ENCODE measurements around the gene FHOD3. TPM values are rescaled to one million over a fixed set of nuclear protein-coding genes. Genes with fewer than 3 reads are reported as not detected.

The FHOD3 gene
- total RNA-seq, 1 experiment from 2014 or later: 2.9 TPM

DNA sequence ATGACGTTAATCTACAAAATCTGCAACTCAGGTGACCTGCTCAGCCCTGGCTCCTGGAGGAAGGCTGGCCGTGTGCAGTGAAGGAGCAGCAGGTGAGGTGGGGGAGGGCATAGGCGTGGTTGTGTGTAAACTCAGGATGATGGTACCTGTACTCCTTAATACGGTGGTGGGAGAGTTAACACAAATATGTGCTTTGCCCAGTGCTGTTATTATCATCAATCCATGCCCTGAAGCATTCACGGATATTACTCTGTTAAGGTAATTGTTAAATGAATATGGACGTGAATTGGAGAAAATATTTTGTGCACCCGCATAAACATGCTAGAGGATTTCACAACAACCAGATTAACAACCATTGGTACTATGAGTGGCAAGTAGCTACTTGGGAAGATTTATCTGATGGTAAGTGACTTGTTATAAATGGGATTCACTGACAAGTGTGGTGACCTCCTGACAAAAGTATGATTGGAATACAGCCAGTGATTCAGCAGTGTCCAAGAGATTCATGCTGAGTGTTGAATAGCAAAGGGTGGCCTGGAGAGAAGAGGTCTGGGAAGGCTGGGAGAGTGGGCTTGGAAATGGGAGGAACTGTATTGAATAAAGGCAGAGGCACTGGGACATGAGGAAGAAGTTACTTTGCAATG, 337.2 kb downstream of the FHOD3 start:
- CTCF ChIA-PET: no interaction called here
- DNase-seq: no peak
- BruUV-seq (replicated peaks): no TSS peak
- Mint-ChIP-seq H3K9me3 (ENCODE audit: low read depth, unreplicated experiment) (no peaks in the 10 kb centered on the region), H3K27ac (ENCODE audit: unreplicated experiment) (no peak overlapping the region), H3K4me1 (ENCODE audit: low read depth, unreplicated experiment) (peaks cover 9% of the 10 kb centered on the region), H3K4me3 (ENCODE audit: low read depth, unreplicated experiment) (no peak overlapping the region), H3K36me3 (ENCODE audit: insufficient read depth, unreplicated experiment) (no peaks in the 10 kb centered on the region), H3K27me3 (ENCODE audit: unreplicated experiment) (peaks cover 8% of the 10 kb centered on the region)
- TF ChIP-seq, protein P1, sequence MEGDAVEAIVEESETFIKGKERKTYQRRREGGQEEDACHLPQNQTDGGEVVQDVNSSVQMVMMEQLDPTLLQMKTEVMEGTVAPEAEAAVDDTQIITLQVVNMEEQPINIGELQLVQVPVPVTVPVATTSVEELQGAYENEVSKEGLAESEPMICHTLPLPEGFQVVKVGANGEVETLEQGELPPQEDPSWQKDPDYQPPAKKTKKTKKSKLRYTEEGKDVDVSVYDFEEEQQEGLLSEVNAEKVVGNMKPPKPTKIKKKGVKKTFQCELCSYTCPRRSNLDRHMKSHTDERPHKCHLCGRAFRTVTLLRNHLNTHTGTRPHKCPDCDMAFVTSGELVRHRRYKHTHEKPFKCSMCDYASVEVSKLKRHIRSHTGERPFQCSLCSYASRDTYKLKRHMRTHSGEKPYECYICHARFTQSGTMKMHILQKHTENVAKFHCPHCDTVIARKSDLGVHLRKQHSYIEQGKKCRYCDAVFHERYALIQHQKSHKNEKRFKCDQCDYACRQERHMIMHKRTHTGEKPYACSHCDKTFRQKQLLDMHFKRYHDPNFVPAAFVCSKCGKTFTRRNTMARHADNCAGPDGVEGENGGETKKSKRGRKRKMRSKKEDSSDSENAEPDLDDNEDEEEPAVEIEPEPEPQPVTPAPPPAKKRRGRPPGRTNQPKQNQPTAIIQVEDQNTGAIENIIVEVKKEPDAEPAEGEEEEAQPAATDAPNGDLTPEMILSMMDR (IDR thresholded peaks at IDR 0.05; ENCODE audit: unreplicated experiment): no peak
- intact Hi-C loops (cut with micrococcal nuclease; ENCODE audit: unreplicated experiment): no loop called here

DNA sequence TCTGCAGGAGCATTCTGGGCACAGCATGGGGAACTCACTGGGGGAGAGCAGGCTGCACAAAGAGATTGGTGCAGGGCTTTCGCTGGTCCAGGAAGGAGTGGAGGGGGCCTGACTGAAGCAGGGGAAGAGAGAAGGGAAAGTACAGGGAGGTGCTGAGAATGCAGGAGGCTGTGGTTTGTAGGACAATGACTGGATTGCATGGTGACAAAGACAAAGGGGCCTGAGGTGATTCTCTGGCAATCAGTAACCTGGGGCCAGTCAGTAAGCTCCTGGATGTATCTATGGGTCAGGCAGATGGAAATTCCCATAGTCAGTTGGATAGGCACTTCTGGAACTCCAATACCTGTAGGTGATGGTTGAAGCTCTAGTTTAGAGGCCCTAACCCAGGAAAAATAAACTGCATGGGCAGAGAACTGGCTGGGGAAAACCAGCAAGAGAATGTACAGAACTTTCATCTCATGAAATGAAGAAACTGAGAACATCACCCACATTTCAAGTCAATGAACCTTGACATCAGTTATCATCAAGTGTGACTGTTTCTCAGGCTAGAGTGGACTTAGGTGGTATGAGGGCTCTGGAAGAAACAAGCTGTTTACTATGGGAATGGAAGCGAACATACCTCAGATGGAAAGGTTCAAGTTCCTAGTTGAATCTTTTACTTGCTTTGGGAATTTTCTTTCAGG, 338.0 kb downstream of the FHOD3 start:
- H3K27me3 Mint-ChIP-seq (ENCODE audit: unreplicated experiment): peaks cover 8% of the 10 kb centered on the region
- intact Hi-C loops (cut with micrococcal nuclease; ENCODE audit: unreplicated experiment): no loop called here
- H3K27ac Mint-ChIP-seq (ENCODE audit: unreplicated experiment): no peak overlapping the region
- H3K4me3 Mint-ChIP-seq (ENCODE audit: low read depth, unreplicated experiment): no peak overlapping the region
- no TSS peak for BruUV-seq (replicated peaks)
- H3K4me1 Mint-ChIP-seq (ENCODE audit: low read depth, unreplicated experiment): peaks cover 9% of the 10 kb centered on the region
- CTCF ChIA-PET: no interaction called here
- no peak for DNase-seq
- H3K36me3 Mint-ChIP-seq (ENCODE audit: insufficient read depth, unreplicated experiment): no peaks in the 10 kb centered on the region
- no peaks in the 10 kb centered on the region for H3K9me3 Mint-ChIP-seq (ENCODE audit: low read depth, unreplicated experiment)
- TF ChIP-seq, protein P1 (IDR thresholded peaks at IDR 0.05; ENCODE audit: unreplicated experiment): no peak

DNA sequence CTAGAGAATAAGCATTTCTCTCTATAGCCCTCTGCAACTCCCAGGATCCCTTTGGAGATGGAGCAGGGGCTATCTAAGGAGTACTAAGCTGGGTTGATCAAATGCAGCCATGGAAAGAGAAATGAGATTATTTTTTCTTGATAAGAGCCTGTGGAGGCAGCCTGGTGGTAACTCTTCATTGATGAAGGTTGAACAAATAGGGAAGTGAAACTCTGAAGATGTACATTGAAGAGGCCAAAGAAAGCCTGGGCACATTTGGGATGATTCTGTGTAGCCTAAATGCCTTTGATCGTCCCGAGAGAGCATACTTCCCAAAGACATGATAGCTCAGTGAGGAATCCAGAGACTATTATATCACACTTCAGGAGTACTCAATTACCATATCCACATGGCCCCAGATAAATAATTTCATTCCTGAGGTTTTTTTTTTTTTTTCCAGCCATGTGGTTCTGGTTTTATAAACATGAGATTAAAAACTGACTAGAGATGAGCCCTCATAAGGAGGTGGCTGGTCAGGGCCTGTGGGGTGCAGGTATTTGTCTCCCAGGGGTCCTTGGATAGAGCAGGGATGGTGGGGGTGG, 338.8 kb downstream of the FHOD3 start:
- no TSS peak for BruUV-seq (replicated peaks)
- H3K9me3 Mint-ChIP-seq (ENCODE audit: low read depth, unreplicated experiment): no peaks in the 10 kb centered on the region
- peaks cover 9% of the 10 kb centered on the region for H3K4me1 Mint-ChIP-seq (ENCODE audit: low read depth, unreplicated experiment)
- no peak overlapping the region for H3K4me3 Mint-ChIP-seq (ENCODE audit: low read depth, unreplicated experiment)
- TF ChIP-seq, protein P1 (IDR thresholded peaks at IDR 0.05; ENCODE audit: unreplicated experiment): no peak
- no peaks in the 10 kb centered on the region for H3K36me3 Mint-ChIP-seq (ENCODE audit: insufficient read depth, unreplicated experiment)
- no peak for DNase-seq
- intact Hi-C loops (cut with micrococcal nuclease; ENCODE audit: unreplicated experiment): no loop called here
- H3K27ac Mint-ChIP-seq (ENCODE audit: unreplicated experiment): no peak overlapping the region
- CTCF ChIA-PET: no interaction called here
- H3K27me3 Mint-ChIP-seq (ENCODE audit: unreplicated experiment): peaks cover 8% of the 10 kb centered on the region

DNA sequence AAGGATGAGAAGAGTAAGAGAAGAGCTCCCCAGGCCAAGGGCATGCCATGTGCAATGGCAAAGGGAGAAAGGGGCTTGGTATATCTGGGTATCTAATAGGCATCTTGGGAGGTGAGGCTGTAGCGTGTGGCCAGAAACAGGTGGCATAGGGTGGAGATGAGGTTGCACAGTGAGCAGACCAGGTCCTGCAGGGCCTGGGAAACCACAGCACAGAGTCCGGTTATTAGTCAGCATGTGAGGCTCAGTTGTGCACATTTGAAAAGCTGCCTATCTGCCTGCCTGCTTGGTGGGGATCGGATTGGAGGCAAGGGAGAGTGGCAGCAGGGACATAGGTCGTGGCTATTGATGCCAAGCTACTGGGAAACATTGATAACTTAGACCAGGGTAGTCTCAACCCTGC, 340.7 kb downstream of the FHOD3 start:
- no peak overlapping the region for H3K4me3 Mint-ChIP-seq (ENCODE audit: low read depth, unreplicated experiment)
- TF ChIP-seq, protein P1 (IDR thresholded peaks at IDR 0.05; ENCODE audit: unreplicated experiment): no peak
- DNase-seq: no peak
- H3K36me3 Mint-ChIP-seq (ENCODE audit: insufficient read depth, unreplicated experiment): no peaks in the 10 kb centered on the region
- H3K27me3 Mint-ChIP-seq (ENCODE audit: unreplicated experiment): peaks cover 8% of the 10 kb centered on the region
- BruUV-seq (replicated peaks): no TSS peak
- CTCF ChIA-PET: no interaction called here
- H3K9me3 Mint-ChIP-seq (ENCODE audit: low read depth, unreplicated experiment): no peaks in the 10 kb centered on the region
- H3K4me1 Mint-ChIP-seq (ENCODE audit: low read depth, unreplicated experiment): peaks cover 9% of the 10 kb centered on the region
- intact Hi-C loops (cut with micrococcal nuclease; ENCODE audit: unreplicated experiment): no loop called here
- no peak overlapping the region for H3K27ac Mint-ChIP-seq (ENCODE audit: unreplicated experiment)
